Osteoblast (primary cell): ENCODE results near the gene TM9SF4. TPM values are rescaled to one million over a fixed set of nuclear protein-coding genes. Genes with fewer than 3 reads are reported as not detected.

Experiments used
- DNase-seq: peaks from one replicate; pipeline ENCODE4 v3.0.0; 2011; ENCODE audit warnings: low spot score, mixed read lengths; ENCODE audit not compliant: insufficient read length; ENCODE audit errors: missing footprints
- H2AFZ ChIP-seq: 2 replicates; pipeline ENCODE4 v1.6.0; 2011; ENCODE audit warnings: mild to moderate bottlenecking, low read length
- H3K27ac ChIP-seq: 2 replicates; pipeline ENCODE4 v1.5.1; 2011; ENCODE audit warnings: mild to moderate bottlenecking, low read depth, low read length, moderate library complexity
- H3K27me3 ChIP-seq: 2 replicates; pipeline ENCODE4 v1.6.0; 2012; ENCODE audit warnings: mild to moderate bottlenecking, control low read depth, inconsistent platforms, low read length, moderate library complexity; ENCODE audit not compliant: insufficient read depth
- H3K36me3 ChIP-seq: 2 replicates; pipeline ENCODE4 v1.5.1; 2011; ENCODE audit warnings: mild to moderate bottlenecking, low read length, control low read depth, moderate library complexity; ENCODE audit not compliant: insufficient read depth
- H3K4me1 ChIP-seq: 2 replicates; pipeline ENCODE4 v1.5.1; 2011; ENCODE audit warnings: mild to moderate bottlenecking, low read length, control low read depth, moderate library complexity; ENCODE audit not compliant: insufficient read depth
- H3K4me2 ChIP-seq: 2 replicates; pipeline ENCODE4 v1.6.0; 2011; ENCODE audit warnings: mild to moderate bottlenecking, low read length; ENCODE audit not compliant: insufficient read depth
- H3K4me3 ChIP-seq: fragments of 200-600 bp; sonication (generic); 3 replicates; pipeline ENCODE4 v1.5.1; 2012; ENCODE audit warnings: mild to moderate bottlenecking, low read length, inconsistent platforms; ENCODE audit not compliant: insufficient read depth
- H3K79me2 ChIP-seq: 2 replicates; pipeline ENCODE4 v1.6.0; 2012; ENCODE audit warnings: mild to moderate bottlenecking, low read length, control low read depth, inconsistent platforms; ENCODE audit not compliant: insufficient read depth
- H3K9me3 ChIP-seq: 2 replicates; pipeline ENCODE4 v1.5.1; 2011; ENCODE audit warnings: low read depth, low read length, control low read depth
- H4K20me1 ChIP-seq: 2 replicates; pipeline ENCODE4 v1.6.0; 2012; ENCODE audit warnings: mild to moderate bottlenecking, low read length, control low read depth; ENCODE audit not compliant: insufficient read depth
- total RNA-seq: library from RNA; depleted of rRNA; stranded (reverse); fragments of >200 nt; gene quantifications from 2 replicates; pipeline ENCODE4 v1.2.3, GENCODE V29; 2012
- TF ChIP-seq, protein P1 (sequence below): IDR thresholded peaks from 2 replicates; pipeline ENCODE4 v1.5.1; 2011; ENCODE audit warnings: mild to moderate bottlenecking, low read depth, low read length, moderate library complexity; ENCODE audit errors: extremely low read depth

Gene TM9SF4
- total RNA-seq, 1 donor: 48.1 TPM

DNA sequence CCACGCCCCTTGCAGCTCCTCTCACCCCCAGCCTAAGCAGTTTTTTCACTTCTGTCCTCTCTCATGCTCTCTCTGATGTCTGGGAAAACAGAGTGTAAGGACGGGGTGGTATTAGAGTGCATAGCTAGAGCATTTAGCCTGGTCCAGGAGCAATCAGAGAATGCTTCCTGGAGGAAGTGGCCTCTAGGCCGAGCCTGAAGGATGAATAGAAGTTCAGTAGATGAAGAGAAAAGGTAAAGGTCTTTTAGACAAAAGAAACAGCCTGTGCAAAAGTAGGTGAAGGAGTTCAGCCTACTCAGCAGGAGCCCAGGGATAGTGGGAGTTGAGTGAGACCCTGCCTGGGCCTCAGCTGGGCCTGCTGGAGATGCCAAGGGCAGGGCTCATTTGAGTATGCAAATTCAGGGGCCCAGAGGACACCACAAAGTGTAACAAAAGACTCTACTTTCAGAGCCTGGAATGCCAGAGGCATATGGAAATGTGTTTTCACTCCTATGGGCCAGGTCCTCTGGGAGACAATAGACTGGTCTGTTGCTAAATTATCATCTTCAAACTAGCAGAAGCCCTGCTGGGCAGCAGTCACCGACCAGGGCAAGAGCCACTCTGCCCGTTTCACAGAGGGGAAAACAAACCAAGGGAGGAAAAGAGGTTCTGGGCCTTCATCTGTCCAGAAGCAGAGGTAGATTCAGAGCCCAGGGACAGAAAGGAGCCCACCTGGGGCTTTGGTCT is 19.7 kb upstream of the TM9SF4 start:
- TF ChIP-seq, protein P1, sequence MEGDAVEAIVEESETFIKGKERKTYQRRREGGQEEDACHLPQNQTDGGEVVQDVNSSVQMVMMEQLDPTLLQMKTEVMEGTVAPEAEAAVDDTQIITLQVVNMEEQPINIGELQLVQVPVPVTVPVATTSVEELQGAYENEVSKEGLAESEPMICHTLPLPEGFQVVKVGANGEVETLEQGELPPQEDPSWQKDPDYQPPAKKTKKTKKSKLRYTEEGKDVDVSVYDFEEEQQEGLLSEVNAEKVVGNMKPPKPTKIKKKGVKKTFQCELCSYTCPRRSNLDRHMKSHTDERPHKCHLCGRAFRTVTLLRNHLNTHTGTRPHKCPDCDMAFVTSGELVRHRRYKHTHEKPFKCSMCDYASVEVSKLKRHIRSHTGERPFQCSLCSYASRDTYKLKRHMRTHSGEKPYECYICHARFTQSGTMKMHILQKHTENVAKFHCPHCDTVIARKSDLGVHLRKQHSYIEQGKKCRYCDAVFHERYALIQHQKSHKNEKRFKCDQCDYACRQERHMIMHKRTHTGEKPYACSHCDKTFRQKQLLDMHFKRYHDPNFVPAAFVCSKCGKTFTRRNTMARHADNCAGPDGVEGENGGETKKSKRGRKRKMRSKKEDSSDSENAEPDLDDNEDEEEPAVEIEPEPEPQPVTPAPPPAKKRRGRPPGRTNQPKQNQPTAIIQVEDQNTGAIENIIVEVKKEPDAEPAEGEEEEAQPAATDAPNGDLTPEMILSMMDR: no peak
- Histone ChIP-seq H3K4me3 (no peak overlapping the region), H3K27ac (no peak overlapping the region), H3K4me2 (no peak overlapping the region), H3K27me3 (peaks cover 21% of the 10 kb centered on the region), H3K9me3 (no peaks in the 10 kb centered on the region), H4K20me1 (no peaks in the 10 kb centered on the region), H3K79me2 (no peaks in the 10 kb centered on the region), H3K36me3 (no peaks in the 10 kb centered on the region), H3K4me1 (no peaks in the 10 kb centered on the region), H2AFZ (no peak overlapping the region)
- DNase-seq: no peak

GRCh38 chr20:32091888-32092346 is 17.6 kb upstream of the TM9SF4 start:
- TF ChIP-seq, protein P1: peak; percentile 93
- Histone ChIP-seq H3K27ac (no peak overlapping the region), H4K20me1 (no peaks in the 10 kb centered on the region), H3K4me2 (no peak overlapping the region), H3K36me3 (no peaks in the 10 kb centered on the region), H3K4me3 (no peak overlapping the region), H2AFZ (no peak overlapping the region), H3K4me1 (no peaks in the 10 kb centered on the region), H3K79me2 (no peaks in the 10 kb centered on the region), H3K9me3 (no peaks in the 10 kb centered on the region), H3K27me3 (peaks cover 24% of the 10 kb centered on the region)
- DNase-seq: peak; percentile 89

DNA sequence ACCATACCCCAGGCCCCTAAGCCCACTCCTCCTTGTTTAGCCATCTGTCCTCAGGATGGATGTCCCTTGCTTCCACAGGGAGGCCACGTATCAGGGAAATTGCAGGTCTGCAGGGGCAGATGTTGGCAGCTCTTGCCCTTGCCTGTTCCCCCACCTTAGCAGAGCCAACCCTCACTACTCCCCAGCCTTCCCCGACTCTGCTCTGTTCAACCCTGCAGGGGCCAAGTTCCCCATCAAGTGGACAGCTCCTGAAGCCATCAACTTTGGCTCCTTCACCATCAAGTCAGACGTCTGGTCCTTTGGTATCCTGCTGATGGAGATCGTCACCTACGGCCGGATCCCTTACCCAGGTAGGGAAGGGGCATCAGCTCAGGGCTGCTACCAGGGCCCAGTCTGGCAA is 10.7 kb upstream of the TM9SF4 start:
- H3K36me3 ChIP-seq: no peaks in the 10 kb centered on the region
- no peak overlapping the region for H2AFZ ChIP-seq
- H4K20me1 ChIP-seq: no peaks in the 10 kb centered on the region
- H3K27me3 ChIP-seq: peaks cover 39% of the 10 kb centered on the region
- TF ChIP-seq, protein P1: no peak
- no peak overlapping the region for H3K27ac ChIP-seq
- H3K79me2 ChIP-seq: no peaks in the 10 kb centered on the region
- no peak overlapping the region for H3K4me2 ChIP-seq
- no peak overlapping the region for H3K4me3 ChIP-seq
- no peaks in the 10 kb centered on the region for H3K9me3 ChIP-seq
- no peak for DNase-seq
- H3K4me1 ChIP-seq: no peaks in the 10 kb centered on the region

- TF ChIP-seq, protein P1: no peak
- Histone ChIP-seq H3K4me3 (peak overlapping the region; percentile 75), H3K79me2 (peaks cover 44% of the 10 kb centered on the region), H4K20me1 (peaks cover 14% of the 10 kb centered on the region), H3K4me1 (peaks cover 15% of the 10 kb centered on the region), H3K36me3 (no peaks in the 10 kb centered on the region), H3K9me3 (no peaks in the 10 kb centered on the region), H2AFZ (peak overlapping the region; percentile 91), H3K27ac (peak overlapping the region; percentile 98), H3K27me3 (peaks cover under 1% of the 10 kb centered on the region), H3K4me2 (peak overlapping the region; percentile 92)
- DNase-seq: no peak
Observed at GRCh38 chr20:32108814-32109391, 611 bp upstream of the TM9SF4 start.
